Measurements from ENCODE around the gene GSS.

- TF ChIP-seq POLR2A (IDR thresholded peaks at IDR 0.05): no peak
- TF ChIP-seq, protein P1, sequence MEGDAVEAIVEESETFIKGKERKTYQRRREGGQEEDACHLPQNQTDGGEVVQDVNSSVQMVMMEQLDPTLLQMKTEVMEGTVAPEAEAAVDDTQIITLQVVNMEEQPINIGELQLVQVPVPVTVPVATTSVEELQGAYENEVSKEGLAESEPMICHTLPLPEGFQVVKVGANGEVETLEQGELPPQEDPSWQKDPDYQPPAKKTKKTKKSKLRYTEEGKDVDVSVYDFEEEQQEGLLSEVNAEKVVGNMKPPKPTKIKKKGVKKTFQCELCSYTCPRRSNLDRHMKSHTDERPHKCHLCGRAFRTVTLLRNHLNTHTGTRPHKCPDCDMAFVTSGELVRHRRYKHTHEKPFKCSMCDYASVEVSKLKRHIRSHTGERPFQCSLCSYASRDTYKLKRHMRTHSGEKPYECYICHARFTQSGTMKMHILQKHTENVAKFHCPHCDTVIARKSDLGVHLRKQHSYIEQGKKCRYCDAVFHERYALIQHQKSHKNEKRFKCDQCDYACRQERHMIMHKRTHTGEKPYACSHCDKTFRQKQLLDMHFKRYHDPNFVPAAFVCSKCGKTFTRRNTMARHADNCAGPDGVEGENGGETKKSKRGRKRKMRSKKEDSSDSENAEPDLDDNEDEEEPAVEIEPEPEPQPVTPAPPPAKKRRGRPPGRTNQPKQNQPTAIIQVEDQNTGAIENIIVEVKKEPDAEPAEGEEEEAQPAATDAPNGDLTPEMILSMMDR (IDR thresholded peaks at IDR 0.05): no peak
These were observed 12.6 kb upstream of the GSS start for GRCh38 chr20:34968042-34968775.

All from heart left ventricle (tissue), 13 donors.